Ramos (cell line): ENCODE data around the gene ABCC1.

Experiments
- in situ Hi-C: fragments of 300-500 bp; cut with MboI; formaldehyde crosslinking; loops from one replicate; pipeline ENCODE4 v1.14.3; 2022; ENCODE audit warnings: low sequenced_read_pairs; ENCODE audit not compliant: unreplicated experiment

Gene ABCC1

GRCh38 chr16:16067127-16067526, 117.7 kb downstream of the ABCC1 start:
- in situ Hi-C loops: no loop called here

- in situ Hi-C loops: no loop called here
Measured at GRCh38 chr16:16071631-16072244, 122.3 kb downstream of the ABCC1 start.

GRCh38 chr16:16073001-16073545, 123.7 kb downstream of the ABCC1 start:
- in situ Hi-C loops: no loop called here

DNA sequence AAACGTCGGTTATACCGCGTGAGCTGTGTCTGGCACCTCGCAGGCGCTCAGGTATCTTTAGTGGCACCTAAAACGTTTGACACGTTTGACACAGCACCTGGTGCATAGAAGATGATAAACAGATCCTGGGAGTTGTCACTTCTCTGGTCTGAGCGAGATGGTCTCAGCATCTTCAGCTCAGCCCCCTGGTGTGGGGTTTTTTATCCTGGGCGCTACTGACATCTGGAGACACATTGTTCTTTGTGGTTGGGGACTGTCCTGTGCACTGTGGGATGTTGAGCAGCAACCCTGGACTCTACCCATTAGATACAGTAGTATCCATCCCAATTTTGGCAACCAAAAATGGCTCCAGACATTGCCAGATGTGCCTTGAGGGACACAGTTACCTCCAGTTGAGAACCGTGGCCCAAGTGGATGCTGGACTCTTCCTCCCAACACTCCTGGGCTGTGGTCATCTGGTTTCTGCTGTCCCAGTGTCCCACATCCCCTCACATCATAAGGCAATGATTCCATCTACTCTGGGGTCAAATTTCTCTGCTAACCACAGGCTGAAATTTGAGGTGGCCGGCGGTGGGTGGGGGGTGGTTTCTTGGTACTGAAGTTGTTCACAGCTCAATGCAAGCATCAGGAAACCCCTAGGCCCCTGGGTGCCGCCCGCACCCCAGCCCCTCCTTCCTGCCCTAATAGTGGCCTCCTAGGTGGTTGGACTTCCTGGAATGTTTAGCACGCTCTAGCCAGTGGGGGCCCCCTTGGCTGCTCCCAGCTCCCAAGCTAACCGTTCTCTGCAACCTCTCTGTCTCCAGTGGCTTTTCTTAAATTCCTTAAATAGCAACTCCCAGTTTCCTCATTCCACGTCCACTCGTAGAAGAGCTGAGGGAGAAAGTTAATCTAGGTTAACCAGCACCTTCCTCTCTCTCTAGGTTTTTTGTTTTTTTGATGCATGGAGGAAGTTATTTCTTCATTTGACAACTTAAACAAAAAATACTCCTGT, 124.8 kb downstream of the ABCC1 start:
- in situ Hi-C loops: no loop called here

- in situ Hi-C loops: no loop called here
Measured at GRCh38 chr16:16075488-16076422, 126.3 kb downstream of the ABCC1 start.

GRCh38 chr16:16076423-16076813, 127.0 kb downstream of the ABCC1 start:
- in situ Hi-C loops: no loop called here

- in situ Hi-C loops: no loop called here
Measured at GRCh38 chr16:16080465-16081065, 131.1 kb downstream of the ABCC1 start.

GRCh38 chr16:16081141-16081540, 131.7 kb downstream of the ABCC1 start:
- in situ Hi-C loops: no loop called here

GRCh38 chr16:16082255-16082654, 132.8 kb downstream of the ABCC1 start:
- in situ Hi-C loops: no loop called here

GRCh38 chr16:16083421-16084156, 134.2 kb downstream of the ABCC1 start:
- in situ Hi-C loops: no loop called here

DNA sequence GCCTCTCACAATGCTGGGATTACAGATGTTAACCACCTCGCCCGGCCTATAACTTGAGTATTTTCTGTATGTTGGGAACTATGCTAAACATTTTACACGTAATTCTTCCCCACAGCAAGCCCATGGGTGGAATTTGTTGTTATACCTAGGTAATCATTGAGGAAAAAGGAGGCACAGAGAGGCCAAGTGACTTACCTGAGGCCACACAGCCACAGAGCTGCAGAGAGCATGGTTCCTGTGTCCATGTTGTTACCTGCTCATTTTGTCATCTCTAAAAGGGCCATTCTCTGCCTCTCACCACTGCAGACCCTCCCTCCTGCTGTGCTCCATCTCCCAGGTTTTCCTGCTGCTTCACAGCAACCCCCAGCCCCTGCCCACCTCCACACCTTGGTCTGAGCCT, 135.5 kb downstream of the ABCC1 start:
- in situ Hi-C loops: no loop called here

DNA sequence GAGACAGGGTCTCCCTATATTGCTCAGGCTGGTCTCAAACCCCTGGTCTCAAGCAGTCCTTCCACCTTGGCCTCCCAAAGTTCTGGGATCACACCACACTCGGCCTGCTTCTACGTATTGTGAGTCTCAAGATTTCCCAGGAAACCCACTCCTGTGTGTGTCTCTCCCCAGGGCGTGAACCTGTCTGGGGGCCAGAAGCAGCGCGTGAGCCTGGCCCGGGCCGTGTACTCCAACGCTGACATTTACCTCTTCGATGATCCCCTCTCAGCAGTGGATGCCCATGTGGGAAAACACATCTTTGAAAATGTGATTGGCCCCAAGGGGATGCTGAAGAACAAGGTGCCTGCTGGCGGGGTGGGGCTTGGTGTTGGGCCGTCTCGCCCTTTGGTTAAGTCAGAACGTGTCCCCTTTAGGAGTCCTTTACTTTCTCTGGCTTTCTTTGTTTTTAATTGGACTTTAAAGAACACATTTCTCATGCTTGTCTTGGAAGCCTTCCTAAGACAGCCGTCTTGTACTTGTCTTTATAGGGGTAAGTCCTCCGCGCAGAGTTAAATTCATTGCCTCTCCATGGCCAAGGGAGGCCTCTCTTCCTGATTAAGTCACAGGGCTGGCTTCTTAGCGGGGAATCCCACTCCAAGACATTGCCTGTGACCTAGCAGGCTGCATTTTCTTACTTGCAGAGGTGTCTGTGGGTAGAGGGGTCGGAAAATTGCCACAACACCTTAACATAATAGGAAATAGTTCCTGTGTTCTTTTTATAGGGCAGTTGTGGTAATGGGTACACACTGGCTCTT, 137.4 kb downstream of the ABCC1 start:
- in situ Hi-C loops: no loop called here

GRCh38 chr16:16090238-16090637, 140.8 kb downstream of the ABCC1 start:
- in situ Hi-C loops: no loop called here

- in situ Hi-C loops: no loop called here
Measured at GRCh38 chr16:16092925-16093627, 143.7 kb downstream of the ABCC1 start.

GRCh38 chr16:16093628-16094332, 144.4 kb downstream of the ABCC1 start:
- in situ Hi-C loops: no loop called here

- in situ Hi-C loops: no loop called here
Measured at GRCh38 chr16:16095646-16096045, 146.2 kb downstream of the ABCC1 start.
